B cell (primary cell): ENCODE data around the gene PRLR. TPM values are rescaled to one million over a fixed set of nuclear protein-coding genes. Genes with fewer than 3 reads are reported as not detected.

Experiments used
- ATAC-seq: fragments of 200-7000 bp; cut with Tn5 transposase; one replicate; pipeline ENCODE4 v1.10.0; 2021; ENCODE audit warnings: low read depth, mild to moderate bottlenecking, moderate number of reproducible peaks, moderate library complexity
- CTCF ChIA-PET: fragments of 350-600 bp; sonication (Branson Sonifier 250); formaldehyde crosslinking; loops from one replicate; lab custom pipeline; 2021; ENCODE audit warnings: antibody characterized with exemption, inconsistent platforms; lab: Charles Lee
- POLR2A ChIA-PET: fragments of 350-600 bp; sonication (Branson Sonifier 250); formaldehyde crosslinking; loops from one replicate; lab custom pipeline; 2021; ENCODE audit warnings: antibody characterized with exemption; lab: Charles Lee
- DNase-seq: peaks from one replicate; pipeline ENCODE4 v3.0.0; 2013
- H2AFZ ChIP-seq: 2 replicates; pipeline ENCODE4 v1.6.1; 2012; ENCODE audit warnings: mild to moderate bottlenecking, low read depth, low read length; ENCODE audit not compliant: insufficient read depth, poor library complexity, severe bottlenecking
- H3K27ac ChIP-seq, 2 donors: 1 replicate in 1 of 2; 2 replicates in 1 of 2; pipeline ENCODE4 v1.5.1; 2012 to 2013; ENCODE audit warnings: low read length in 2 of 2, mild to moderate bottlenecking in 2 of 2, moderate library complexity in 1 of 2
- H3K27me3 ChIP-seq, 4 experiments: fragments of 200-600 bp in 1 of 4; sonication (generic) in 1 of 4; replicated peaks in 1 of 4; 1 replicate in 2 of 4; 2 replicates in 2 of 4; pipeline versions ENCODE4 v1.6.1 to v1.7.0; 2013 to 2016; ENCODE audit warnings: low read length in 3 of 4, mild to moderate bottlenecking in 2 of 4, mixed read lengths in 1 of 4, moderate library complexity in 1 of 4; ENCODE audit not compliant: insufficient read depth in 4 of 4, control insufficient read depth in 3 of 4; ENCODE audit errors: control extremely low read depth in 1 of 4
- H3K36me3 ChIP-seq, 2 experiments: replicated peaks in 1 of 2; 1 replicate in 1 of 2; 2 replicates in 1 of 2; pipeline versions ENCODE4 v1.6.1 to v1.7.1; 2013; ENCODE audit warnings: low read length in 1 of 2; ENCODE audit not compliant: insufficient read depth in 2 of 2, control insufficient read depth in 1 of 2; ENCODE audit errors: control extremely low read depth in 1 of 2, extremely low read depth in 1 of 2
- H3K4me1 ChIP-seq, 2 donors: fragments of 200-600 bp in 1 of 2; sonication (generic) in 1 of 2; 1 replicate in 1 of 2; 2 replicates in 1 of 2; pipeline versions ENCODE4 v1.5.1 to v1.6.1; 2013 to 2017; ENCODE audit warnings: low read length in 2 of 2; ENCODE audit not compliant: control insufficient read depth in 2 of 2, insufficient read depth in 2 of 2
- H3K4me2 ChIP-seq: replicated peaks from 2 replicates; pipeline ENCODE3; 2012; ENCODE audit warnings: mild to moderate bottlenecking, low read depth, low read length; ENCODE audit not compliant: poor library complexity, severe bottlenecking
- H3K4me3 ChIP-seq, 5 experiments: fragments of 200-600 bp in 1 of 5; sonication (generic) in 1 of 5; 1 replicate in 3 of 5; 2 replicates in 2 of 5; pipeline versions ENCODE4 v1.5.1 to v1.7.0; 2011 to 2016; ENCODE audit warnings: low read length in 4 of 5, mild to moderate bottlenecking in 4 of 5, low read depth in 2 of 5, control low read depth in 1 of 5, moderate library complexity in 1 of 5; ENCODE audit not compliant: insufficient read depth in 1 of 5; ENCODE audit errors: control extremely low read depth in 1 of 5, extremely low read depth in 1 of 5
- H3K79me2 ChIP-seq: fragments of 200-600 bp; sonication (generic); one replicate; pipeline ENCODE4 v1.6.0; 2016; ENCODE audit warnings: low read length; ENCODE audit not compliant: control insufficient read depth, insufficient read depth
- H3K9ac ChIP-seq: fragments of 200-600 bp; sonication (generic); 2 replicates; pipeline ENCODE4 v1.6.1; 2017; ENCODE audit warnings: mild to moderate bottlenecking, low read length, moderate library complexity
- H3K9me3 ChIP-seq, 3 donors: one replicate each; pipeline versions ENCODE4 v1.6.1 to v1.7.1; 2013; ENCODE audit warnings: low read length in 2 of 3; ENCODE audit not compliant: control insufficient read depth in 2 of 3, insufficient read depth in 1 of 3; ENCODE audit errors: control extremely low read depth in 1 of 3
- H4K20me1 ChIP-seq: 2 replicates; pipeline ENCODE4 v1.6.0; 2012; ENCODE audit warnings: mild to moderate bottlenecking, low read length; ENCODE audit not compliant: insufficient read depth, control insufficient read depth, poor library complexity, severe bottlenecking
- H3K27ac Mint-ChIP-seq: one replicate; pipeline ENCODE4 v1.8.0; 2021; ENCODE audit warnings: mixed read lengths
- H3K27me3 Mint-ChIP-seq: one replicate; pipeline ENCODE4 v1.8.0; 2021; ENCODE audit warnings: mixed read lengths
- H3K4me1 Mint-ChIP-seq: one replicate; pipeline ENCODE4 v1.8.0; 2021; ENCODE audit warnings: mixed read lengths
- H3K4me3 Mint-ChIP-seq: one replicate; pipeline ENCODE4 v1.8.0; 2021; ENCODE audit warnings: mixed read lengths
- H3K9me3 Mint-ChIP-seq: one replicate; pipeline ENCODE4 v1.8.0; 2022; ENCODE audit warnings: mixed read lengths; ENCODE audit not compliant: insufficient read depth
- EZH2 ChIP-seq: IDR thresholded peaks from 2 replicates; pipeline ENCODE4 v1.6.1; 2012; ENCODE audit warnings: borderline replicate concordance, low read depth, mild to moderate bottlenecking, moderate library complexity, low read length; ENCODE audit not compliant: insufficient read depth, poor library complexity, severe bottlenecking
- WGBS: methylation state at CpG from one replicate; pipeline ENCODE4 v1.1.5; 2013; ENCODE audit warnings: missing lambda C conversion rate; ENCODE audit not compliant: insufficient coverage; 5-methylcytosine and 5-hydroxymethylcytosine counted together
- intact Hi-C: fragments of 100-400 bp; cut with micrococcal nuclease; formaldehyde crosslinking; loops from one replicate; pipeline ENCODE4 v1.10.0; 2022
- polyA plus RNA-seq: library from polyadenylated mRNA; depleted of rRNA; stranded (reverse); fragments of >200 nt; gene quantifications from 2 replicates; pipeline ENCODE4 v1.2.3, GENCODE V29; 2012
- total RNA-seq, 2 donors: library from RNA; stranded (reverse); fragments of 120-200 nt in 1 of 2; gene quantifications; 1 replicate in 1 of 2; 2 replicates in 1 of 2; pipeline versions ENCODE4 v1.2.3 to v1.2.4, GENCODE V29; 2013 to 2022
- TF ChIP-seq, protein P1 (sequence below): fragments of 200-600 bp; IDR thresholded peaks from one replicate; pipeline ENCODE4 v1.8.0; 2022; ENCODE audit warnings: antibody characterized with exemption, mild to moderate bottlenecking

The PRLR gene
- total and polyA plus RNA-seq, 2 donors (not counting 1 experiment from before 2014, with no cell fraction given) = 0.39 TPM; not detected in 1

DNA sequence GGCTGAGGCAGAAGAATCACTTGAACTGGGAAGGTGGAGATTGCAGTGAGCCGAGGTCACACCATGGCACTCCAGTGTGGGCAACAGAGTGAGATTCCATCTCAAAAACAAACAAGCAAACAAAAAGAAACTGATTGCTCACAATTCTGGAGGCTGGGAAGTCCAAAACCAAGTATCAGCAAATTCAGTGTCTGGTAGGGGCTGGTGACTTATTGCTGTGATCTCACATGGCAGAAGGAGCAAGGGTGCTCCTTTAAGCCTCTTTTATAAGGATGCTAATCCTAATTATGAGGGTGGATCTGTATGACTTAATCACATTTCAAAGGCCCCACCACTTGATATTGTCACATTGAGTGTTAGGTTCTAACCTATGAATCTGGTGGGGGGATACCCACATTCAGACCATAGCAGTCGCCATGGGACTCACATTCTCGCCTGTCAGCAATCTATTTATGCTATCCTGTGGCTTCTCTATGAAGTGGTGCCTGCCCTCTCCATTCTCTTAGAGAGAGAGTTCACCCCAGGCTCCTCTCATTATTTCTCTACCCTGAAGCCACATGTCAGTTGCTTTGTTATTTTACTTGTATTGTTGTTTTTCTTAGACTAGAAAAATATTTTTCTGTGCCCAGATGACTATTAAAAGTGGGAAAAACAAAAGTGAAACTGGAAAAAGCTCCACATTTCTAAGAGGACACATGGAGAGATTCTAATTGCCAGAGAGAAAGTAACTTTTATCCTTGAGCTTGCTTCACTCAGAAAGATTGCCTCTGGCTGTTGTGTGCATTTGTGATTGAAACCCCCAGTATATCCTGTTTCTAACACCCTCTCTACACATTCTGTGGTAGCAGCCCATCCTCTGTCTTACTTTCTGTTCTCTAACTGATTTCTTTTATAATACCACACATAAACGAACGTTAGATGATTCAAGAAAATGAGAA, 18.8 kb upstream of the PRLR start:
- CTCF ChIA-PET = no interaction called here
- WGBS = no CpG with 5 or more reads among the region's 5 CpGs
- Histone ChIP-seq H3K4me2 (no peak overlapping the region), H3K36me3 (no peaks in the 10 kb centered on the region), H3K4me1 (no peaks in the 10 kb centered on the region), H3K9ac (no peak overlapping the region), H4K20me1 (no peaks in the 10 kb centered on the region), H3K27ac (no peak overlapping the region), H3K4me3 (no peak overlapping the region), H3K9me3 (peaks cover 0 to 10% (median 1%) of the 10 kb centered on the region in 3 donors), H3K27me3 (peaks cover 0 to 7% (median 0%) of the 10 kb centered on the region in 4 experiments), H3K79me2 (no peaks in the 10 kb centered on the region), H2AFZ (no peak overlapping the region)
- intact Hi-C loops = no loop called here
- Mint-ChIP-seq H3K9me3 (peaks cover 8% of the 10 kb centered on the region), H3K4me1 (no peaks in the 10 kb centered on the region), H3K27me3 (no peaks in the 10 kb centered on the region), H3K27ac (no peak overlapping the region), H3K4me3 (no peak overlapping the region)
- TF ChIP-seq, protein P1, sequence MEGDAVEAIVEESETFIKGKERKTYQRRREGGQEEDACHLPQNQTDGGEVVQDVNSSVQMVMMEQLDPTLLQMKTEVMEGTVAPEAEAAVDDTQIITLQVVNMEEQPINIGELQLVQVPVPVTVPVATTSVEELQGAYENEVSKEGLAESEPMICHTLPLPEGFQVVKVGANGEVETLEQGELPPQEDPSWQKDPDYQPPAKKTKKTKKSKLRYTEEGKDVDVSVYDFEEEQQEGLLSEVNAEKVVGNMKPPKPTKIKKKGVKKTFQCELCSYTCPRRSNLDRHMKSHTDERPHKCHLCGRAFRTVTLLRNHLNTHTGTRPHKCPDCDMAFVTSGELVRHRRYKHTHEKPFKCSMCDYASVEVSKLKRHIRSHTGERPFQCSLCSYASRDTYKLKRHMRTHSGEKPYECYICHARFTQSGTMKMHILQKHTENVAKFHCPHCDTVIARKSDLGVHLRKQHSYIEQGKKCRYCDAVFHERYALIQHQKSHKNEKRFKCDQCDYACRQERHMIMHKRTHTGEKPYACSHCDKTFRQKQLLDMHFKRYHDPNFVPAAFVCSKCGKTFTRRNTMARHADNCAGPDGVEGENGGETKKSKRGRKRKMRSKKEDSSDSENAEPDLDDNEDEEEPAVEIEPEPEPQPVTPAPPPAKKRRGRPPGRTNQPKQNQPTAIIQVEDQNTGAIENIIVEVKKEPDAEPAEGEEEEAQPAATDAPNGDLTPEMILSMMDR = no peak
- no peak for TF ChIP-seq EZH2
- DNase-seq (no peak), ATAC-seq (no peak)
- POLR2A ChIA-PET = no interaction called here

DNA sequence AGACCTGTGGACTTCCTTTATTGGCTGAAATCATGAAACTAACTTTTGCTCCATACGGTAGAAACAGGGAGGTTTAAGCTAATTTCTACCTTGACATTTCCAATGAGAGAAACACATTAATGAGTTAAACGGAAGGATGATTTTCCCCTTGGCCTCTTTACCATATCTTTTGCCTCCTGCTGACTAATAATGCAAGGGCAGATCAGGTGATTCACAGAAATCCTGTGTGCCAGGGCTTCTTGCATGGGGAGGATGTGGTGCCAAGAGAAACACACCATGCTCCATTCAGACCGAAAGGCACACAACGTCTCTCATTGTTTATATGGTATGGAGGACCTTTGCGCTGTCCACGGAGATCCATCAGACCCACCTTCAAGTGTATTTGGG, 17.4 kb upstream of the PRLR start:
- no peak overlapping the region for H3K9ac ChIP-seq
- intact Hi-C loops = no loop called here
- H3K4me3 ChIP-seq = no peak overlapping the region

More for the DNA sequence above, 17.4 kb upstream of the PRLR start:
- Histone ChIP-seq H2AFZ (no peak overlapping the region), H3K27me3 (peaks cover 0 to 7% (median 1%) of the 10 kb centered on the region in 4 experiments), H3K36me3 (no peaks in the 10 kb centered on the region), H3K27ac (no peak overlapping the region), H3K79me2 (no peaks in the 10 kb centered on the region), H3K4me2 (no peak overlapping the region), H4K20me1 (no peaks in the 10 kb centered on the region), H3K9me3 (peaks cover 0 to 3% (median 0%) of the 10 kb centered on the region in 3 donors), H3K4me1 (no peaks in the 10 kb centered on the region)
- CTCF ChIA-PET = interaction anchor here (1.2 kb wide), 1 partner anchor 45 kb away, joined by 3 read pairs; no protein-coding TSS in a partner anchor
- no peak for DNase-seq
- POLR2A ChIA-PET = no interaction called here
- H3K27ac Mint-ChIP-seq = no peak overlapping the region
- ATAC-seq = no peak
- peaks cover 4% of the 10 kb centered on the region for H3K27me3 Mint-ChIP-seq
- H3K4me3 Mint-ChIP-seq = no peak overlapping the region
- WGBS = no CpG with 5 or more reads among the region's 6 CpGs
- TF ChIP-seq EZH2 = no peak
- TF ChIP-seq, protein P1 = no peak
- H3K9me3 Mint-ChIP-seq = no peaks in the 10 kb centered on the region
- no peaks in the 10 kb centered on the region for H3K4me1 Mint-ChIP-seq
